IMR-90 (cell line): ENCODE measurements around the gene SLC12A4. TPM values are rescaled to one million over a fixed set of nuclear protein-coding genes. Genes with fewer than 3 reads are reported as not detected.

Experiments used
- ATAC-seq: fragments of 200-7000 bp; cut with Tn5 transposase; 2 replicates; pipeline ENCODE4 v1.9.1; 2020; ENCODE audit warnings: low read depth, mild to moderate bottlenecking, moderate library complexity
- BruUV-seq: library from RNA; stranded (reverse); fragments of 400-500 nt; replicated peaks from 2 replicates; lab custom pipeline; 2021; lab: Mats Ljungman, UMichigan
- CTCF ChIA-PET: fragments of 300-600 bp; formaldehyde crosslinking; extraction: SDS; loops from one replicate; lab custom pipeline; 2021; ENCODE audit warnings: antibody characterized with exemption; lab: Yijun Ruan, JAX
- POLR2A ChIA-PET: fragments of 300-600 bp; sonication (Branson Sonifier 250); formaldehyde crosslinking; loops from one replicate; lab custom pipeline; 2022; ENCODE audit warnings: antibody characterized with exemption; ENCODE audit not compliant: unreplicated experiment; lab: Charles Lee
- DNase-seq: peaks from one replicate; pipeline ENCODE4 v3.0.0; 2013
- H2AFZ ChIP-seq: replicated peaks from 2 replicates; pipeline ENCODE3; 2013; ENCODE audit warnings: low read length, mild to moderate bottlenecking; ENCODE audit not compliant: poor library complexity
- H2AK5ac ChIP-seq: 2 replicates; pipeline ENCODE4 v1.6.1; 2013; ENCODE audit warnings: low read depth, low read length, inconsistent platforms
- H2AK9ac ChIP-seq: replicated peaks from 2 replicates; pipeline ENCODE3; 2013; ENCODE audit warnings: mild to moderate bottlenecking, low read depth, low read length, moderate library complexity; ENCODE audit not compliant: poor library complexity
- H2BK120ac ChIP-seq: 2 replicates; pipeline ENCODE4 v1.6.1; 2013; ENCODE audit warnings: low read depth, low read length, inconsistent platforms
- H2BK15ac ChIP-seq: 3 replicates; pipeline ENCODE4 v1.6.1; 2013; ENCODE audit warnings: low read depth, low read length, inconsistent platforms
- H2BK20ac ChIP-seq: 2 replicates; pipeline ENCODE4 v1.6.1; 2013; ENCODE audit warnings: low read depth, mild to moderate bottlenecking, inconsistent platforms, low read length, moderate library complexity
- H2BK5ac ChIP-seq: 2 replicates; pipeline ENCODE4 v1.6.1; 2013; ENCODE audit warnings: mild to moderate bottlenecking, low read depth, low read length, inconsistent platforms; ENCODE audit not compliant: poor library complexity, severe bottlenecking
- H3K14ac ChIP-seq: replicated peaks from 2 replicates; pipeline ENCODE4 v1.6.1; 2013; ENCODE audit warnings: low read depth, low read length, inconsistent platforms
- H3K18ac ChIP-seq: 2 replicates; pipeline ENCODE4 v1.6.1; 2013; ENCODE audit warnings: low read depth, low read length, control low read depth
- H3K23ac ChIP-seq: 2 replicates; pipeline ENCODE4 v1.6.1; 2013; ENCODE audit warnings: low read depth, low read length, inconsistent platforms
- H3K27ac ChIP-seq: 2 replicates; pipeline ENCODE4 v1.5.1; 2013; ENCODE audit warnings: mild to moderate bottlenecking, control low read depth, low read length; ENCODE audit not compliant: insufficient read depth
- H3K27me3 ChIP-seq: 2 replicates; pipeline ENCODE4 v1.6.1; 2013; ENCODE audit warnings: low read length; ENCODE audit not compliant: control insufficient read depth, insufficient read depth
- H3K36me3 ChIP-seq: 2 replicates; pipeline ENCODE4 v1.6.1; 2013; ENCODE audit warnings: low read length, mixed read lengths; ENCODE audit not compliant: control insufficient read depth, insufficient read depth
- H3K4ac ChIP-seq: 2 replicates; pipeline ENCODE4 v1.6.1; 2013; ENCODE audit warnings: low read depth, low read length, inconsistent platforms
- H3K4me1 ChIP-seq: 2 replicates; pipeline ENCODE4 v1.6.1; 2013; ENCODE audit warnings: low read length, mixed read lengths; ENCODE audit not compliant: control insufficient read depth, insufficient read depth
- H3K4me2 ChIP-seq: 2 replicates; pipeline ENCODE4 v1.6.1; 2013; ENCODE audit warnings: low read depth, mild to moderate bottlenecking, control low read depth, low read length, moderate library complexity
- H3K4me3 ChIP-seq: 2 replicates; pipeline ENCODE4 v1.5.1; 2013; ENCODE audit warnings: low read depth, mild to moderate bottlenecking, control low read depth, low read length, moderate library complexity; ENCODE audit not compliant: insufficient read depth
- H3K56ac ChIP-seq: 2 replicates; pipeline ENCODE4 v1.6.1; 2013; ENCODE audit warnings: low read length, inconsistent platforms; ENCODE audit not compliant: insufficient read depth; ENCODE audit errors: extremely low read depth
- H3K79me1 ChIP-seq, 2 experiments: 2 replicates each; pipeline ENCODE4 v1.6.1; 2013; ENCODE audit warnings: low read length in 2 of 2, inconsistent platforms in 1 of 2, low read depth in 1 of 2
- H3K9ac ChIP-seq: 2 replicates; pipeline ENCODE4 v1.6.1; 2013; ENCODE audit warnings: low read depth, low read length, control low read depth
- H3K9me1 ChIP-seq: 2 replicates; pipeline ENCODE4 v1.6.1; 2013; ENCODE audit warnings: low read length, inconsistent platforms; ENCODE audit not compliant: insufficient read depth
- H3K9me3 ChIP-seq: 2 replicates; pipeline ENCODE4 v1.6.1; 2013; ENCODE audit warnings: low read length; ENCODE audit not compliant: control insufficient read depth, insufficient read depth
- H4K20me1 ChIP-seq: 2 replicates; pipeline ENCODE4 v1.6.1; 2013; ENCODE audit warnings: low read length, inconsistent platforms; ENCODE audit not compliant: insufficient read depth
- H4K5ac ChIP-seq: 2 replicates; pipeline ENCODE4 v1.6.1; 2013; ENCODE audit warnings: mild to moderate bottlenecking, low read depth, low read length, control low read depth
- H4K8ac ChIP-seq, 2 experiments: 2 replicates each; pipeline ENCODE4 v1.6.1; 2013; ENCODE audit warnings: low read depth in 2 of 2, low read length in 2 of 2, control low read depth in 1 of 2, inconsistent platforms in 1 of 2
- H4K91ac ChIP-seq: 2 replicates; pipeline ENCODE4 v1.6.1; 2013; ENCODE audit warnings: low read depth, low read length, inconsistent platforms; ENCODE audit not compliant: insufficient read depth
- BHLHE40 ChIP-seq: fragments of 150-350 bp; IDR thresholded peaks from 2 replicates; pipeline ENCODE4 v1.6.1; 2016; ENCODE audit warnings: mild to moderate bottlenecking, low read depth, low read length
- CEBPB ChIP-seq: IDR thresholded peaks from 2 replicates; pipeline ENCODE4 v1.6.1; 2012; ENCODE audit warnings: low read depth, low read length, improper control_type of control experiment
- CHD1 ChIP-seq: IDR thresholded peaks from 2 replicates; pipeline ENCODE4 v1.6.1; 2012; ENCODE audit warnings: low read depth, low read length, improper control_type of control experiment
- FOS ChIP-seq: fragments of 150-350 bp; IDR thresholded peaks from 2 replicates; pipeline ENCODE4 v1.6.1; 2016; ENCODE audit warnings: low read depth, low read length
- MAZ ChIP-seq: IDR thresholded peaks from 2 replicates; pipeline ENCODE4 v1.6.1; 2012; ENCODE audit warnings: low read depth, mild to moderate bottlenecking, low read length, improper control_type of control experiment, moderate library complexity, borderline replicate concordance
- MXI1 ChIP-seq: IDR thresholded peaks from 2 replicates; pipeline ENCODE4 v1.6.1; 2012; ENCODE audit warnings: low read depth, mild to moderate bottlenecking, low read length, moderate library complexity, borderline replicate concordance
- NFE2L2 ChIP-seq: fragments of 150-350 bp; IDR thresholded peaks from 2 replicates; pipeline ENCODE4 v1.6.1; 2016; ENCODE audit warnings: low read depth, mild to moderate bottlenecking, low read length
- POLR2A ChIP-seq: IDR thresholded peaks from 2 replicates; pipeline ENCODE4 v1.6.1; 2012; ENCODE audit warnings: mild to moderate bottlenecking, low read depth, low read length
- RAD21 ChIP-seq: IDR thresholded peaks from 2 replicates; pipeline ENCODE4 v1.6.1; 2012; ENCODE audit warnings: low read length, improper control_type of control experiment
- RCOR1 ChIP-seq: IDR thresholded peaks from 2 replicates; pipeline ENCODE4 v1.6.1; 2012; ENCODE audit warnings: mild to moderate bottlenecking, low read length, improper control_type of control experiment; ENCODE audit not compliant: insufficient replicate concordance
- WGBS, 2 experiments: methylation state at CpG; one replicate each; pipeline versions ENCODE4 v1.1.5 to v1.1.7; 2013; ENCODE audit warnings: missing lambda C conversion rate in 2 of 2; ENCODE audit not compliant: insufficient read length in 1 of 2; ENCODE audit errors: extremely low coverage in 2 of 2; 5-methylcytosine and 5-hydroxymethylcytosine counted together
- dilution Hi-C: fragments of 300-500 bp; cut with HindIII; formaldehyde crosslinking; loops from one replicate; pipeline ENCODE4 v1.14.3; 2018; ENCODE audit warnings: low sequenced_read_pairs; ENCODE audit not compliant: unreplicated experiment
- in situ Hi-C: fragments of 300-500 bp; cut with MboI; formaldehyde crosslinking; loops from 3 replicates; pipeline ENCODE4 v1.14.3; 2019; ENCODE audit warnings: low sequenced_read_pairs, inconsistent platforms, mixed read lengths
- intact Hi-C: fragments of 100-400 bp; cut with micrococcal nuclease; formaldehyde crosslinking; loops from 2 replicates; pipeline ENCODE4 v1.10.0; 2022
- polyA plus RNA-seq, 3 experiments: library from polyadenylated mRNA; depleted of rRNA; stranded (reverse); fragments of >200 nt; gene quantifications; 2 replicates each; pipeline ENCODE4 v1.2.3, GENCODE V29; 2012; ENCODE audit warnings: low replicate concordance in 1 of 3
- total RNA-seq: library from RNA; depleted of rRNA; stranded (reverse); fragments of >200 nt; gene quantifications from 2 replicates; pipeline ENCODE4 v1.2.3, GENCODE V29; 2012
- TF ChIP-seq, protein P1 (sequence below): conservative IDR thresholded peaks from 2 replicates; pipeline ENCODE4 v1.5.1; 2012; ENCODE audit warnings: mild to moderate bottlenecking, low read depth, low read length, improper control_type of control experiment
- TF ChIP-seq, protein P2 (sequence below): fragments of 150-350 bp; IDR thresholded peaks from 2 replicates; pipeline ENCODE4 v1.6.1; 2017; ENCODE audit warnings: mild to moderate bottlenecking, antibody characterized with exemption, low read length, low read depth
- TF ChIP-seq, protein P3 (sequence below): fragments of 150-350 bp; IDR thresholded peaks from 2 replicates; pipeline ENCODE4 v1.6.1; 2016; ENCODE audit warnings: low read depth, mild to moderate bottlenecking, low read length, moderate library complexity, borderline replicate concordance

Gene SLC12A4
- total and polyA plus RNA-seq, 2 of the 4 experiments (the other 2 are of a cell fraction): 36.6 to 132 TPM

DNA sequence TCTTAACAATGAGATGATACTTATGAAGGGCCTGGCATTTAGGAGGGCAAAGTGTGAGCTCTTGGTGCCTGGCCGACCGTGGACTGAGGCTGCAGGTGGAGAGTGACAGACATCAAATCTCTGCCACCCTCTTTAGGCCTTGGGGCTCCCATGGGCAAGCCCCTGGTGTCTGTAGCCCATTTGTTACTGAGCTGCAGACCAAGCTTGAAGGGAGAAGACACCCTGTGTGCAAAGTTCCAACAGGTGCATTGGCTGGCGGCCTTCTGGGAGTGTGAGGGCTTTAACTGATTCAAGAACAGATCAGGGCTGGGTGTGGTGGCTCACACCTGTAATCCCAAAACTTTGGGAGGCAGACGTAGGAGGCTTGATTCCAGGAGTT is 36.0 kb downstream of the SLC12A4 start:
- ChIA-PET CTCF (no interaction called here), POLR2A (no interaction called here)
- no peak for DNase-seq
- Histone ChIP-seq H4K5ac (no peak overlapping the region), H2BK15ac (no peak overlapping the region), H2BK120ac (no peak overlapping the region), H2BK20ac (no peak overlapping the region), H4K8ac (no peak overlapping the region), H4K91ac (no peak overlapping the region), H2AK9ac (no peak overlapping the region), H3K23ac (no peak overlapping the region), H3K9me1 (peaks cover 12% of the 10 kb centered on the region), H3K4me2 (no peak overlapping the region), H3K36me3 (peaks cover 21% of the 10 kb centered on the region), H3K18ac (no peak overlapping the region), H3K27ac (no peak overlapping the region), H2BK5ac (no peak overlapping the region), H3K9me3 (no peaks in the 10 kb centered on the region), H3K4ac (no peak overlapping the region), H2AK5ac (no peak overlapping the region), H3K4me1 (peaks cover 11% of the 10 kb centered on the region), H3K9ac (no peak overlapping the region), H3K4me3 (no peak overlapping the region), H3K27me3 (no peaks in the 10 kb centered on the region), H3K56ac (no peak overlapping the region), H3K14ac (no peak overlapping the region), H4K20me1 (peaks cover 8% of the 10 kb centered on the region; the same call in 1 of the 2 replicates), H2AFZ (no peak overlapping the region), H3K79me1 (peaks cover 9 to 32% of the 10 kb centered on the region in 2 experiments; a peak in 3 of 4 replicates)
- intact Hi-C loops (no loop called here), in situ Hi-C loops (loop anchor here (25.0 kb wide), 1 partner anchor 395 kb away; the partner anchor contains the start of gene RIPOR1), dilution Hi-C loops (no loop called here)
- TF ChIP-seq RCOR1 (no peak), CHD1 (no peak), MXI1 (no peak), BHLHE40 (no peak), RAD21 (no peak), CEBPB (no peak), FOS (no peak), POLR2A (no peak), NFE2L2 (no peak), MAZ (no peak)
- TF ChIP-seq, protein P1, sequence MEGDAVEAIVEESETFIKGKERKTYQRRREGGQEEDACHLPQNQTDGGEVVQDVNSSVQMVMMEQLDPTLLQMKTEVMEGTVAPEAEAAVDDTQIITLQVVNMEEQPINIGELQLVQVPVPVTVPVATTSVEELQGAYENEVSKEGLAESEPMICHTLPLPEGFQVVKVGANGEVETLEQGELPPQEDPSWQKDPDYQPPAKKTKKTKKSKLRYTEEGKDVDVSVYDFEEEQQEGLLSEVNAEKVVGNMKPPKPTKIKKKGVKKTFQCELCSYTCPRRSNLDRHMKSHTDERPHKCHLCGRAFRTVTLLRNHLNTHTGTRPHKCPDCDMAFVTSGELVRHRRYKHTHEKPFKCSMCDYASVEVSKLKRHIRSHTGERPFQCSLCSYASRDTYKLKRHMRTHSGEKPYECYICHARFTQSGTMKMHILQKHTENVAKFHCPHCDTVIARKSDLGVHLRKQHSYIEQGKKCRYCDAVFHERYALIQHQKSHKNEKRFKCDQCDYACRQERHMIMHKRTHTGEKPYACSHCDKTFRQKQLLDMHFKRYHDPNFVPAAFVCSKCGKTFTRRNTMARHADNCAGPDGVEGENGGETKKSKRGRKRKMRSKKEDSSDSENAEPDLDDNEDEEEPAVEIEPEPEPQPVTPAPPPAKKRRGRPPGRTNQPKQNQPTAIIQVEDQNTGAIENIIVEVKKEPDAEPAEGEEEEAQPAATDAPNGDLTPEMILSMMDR: no peak
- TF ChIP-seq, protein P2, sequence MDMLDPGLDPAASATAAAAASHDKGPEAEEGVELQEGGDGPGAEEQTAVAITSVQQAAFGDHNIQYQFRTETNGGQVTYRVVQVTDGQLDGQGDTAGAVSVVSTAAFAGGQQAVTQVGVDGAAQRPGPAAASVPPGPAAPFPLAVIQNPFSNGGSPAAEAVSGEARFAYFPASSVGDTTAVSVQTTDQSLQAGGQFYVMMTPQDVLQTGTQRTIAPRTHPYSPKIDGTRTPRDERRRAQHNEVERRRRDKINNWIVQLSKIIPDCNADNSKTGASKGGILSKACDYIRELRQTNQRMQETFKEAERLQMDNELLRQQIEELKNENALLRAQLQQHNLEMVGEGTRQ: no peak
- TF ChIP-seq, protein P3, sequence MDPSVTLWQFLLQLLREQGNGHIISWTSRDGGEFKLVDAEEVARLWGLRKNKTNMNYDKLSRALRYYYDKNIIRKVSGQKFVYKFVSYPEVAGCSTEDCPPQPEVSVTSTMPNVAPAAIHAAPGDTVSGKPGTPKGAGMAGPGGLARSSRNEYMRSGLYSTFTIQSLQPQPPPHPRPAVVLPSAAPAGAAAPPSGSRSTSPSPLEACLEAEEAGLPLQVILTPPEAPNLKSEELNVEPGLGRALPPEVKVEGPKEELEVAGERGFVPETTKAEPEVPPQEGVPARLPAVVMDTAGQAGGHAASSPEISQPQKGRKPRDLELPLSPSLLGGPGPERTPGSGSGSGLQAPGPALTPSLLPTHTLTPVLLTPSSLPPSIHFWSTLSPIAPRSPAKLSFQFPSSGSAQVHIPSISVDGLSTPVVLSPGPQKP: no peak
- WGBS, 2 experiments: no CpG with 5 or more reads among the region's 4 CpGs
- ATAC-seq: no peak
- no TSS peak for BruUV-seq
